AG09309 (cell line): Measurements from ENCODE around the gene KLHL21.

Experiments
- DNase-seq: peaks from one replicate; pipeline ENCODE4 v3.0.0-alpha.2; 2010; ENCODE audit warnings: low read depth
- H3K4me3 ChIP-seq: 2 replicates; pipeline ENCODE4 v1.5.1; 2011; ENCODE audit warnings: mild to moderate bottlenecking, low read depth, low read length, moderate library complexity; ENCODE audit not compliant: control insufficient read depth
- CTCF ChIP-seq: IDR thresholded peaks from 2 replicates; pipeline ENCODE4 v1.5.1; 2011; ENCODE audit warnings: mild to moderate bottlenecking, low read depth, low read length, inconsistent platforms; ENCODE audit not compliant: insufficient read depth, control insufficient read depth; ENCODE audit errors: missing control alignments

The KLHL21 gene

DNA sequence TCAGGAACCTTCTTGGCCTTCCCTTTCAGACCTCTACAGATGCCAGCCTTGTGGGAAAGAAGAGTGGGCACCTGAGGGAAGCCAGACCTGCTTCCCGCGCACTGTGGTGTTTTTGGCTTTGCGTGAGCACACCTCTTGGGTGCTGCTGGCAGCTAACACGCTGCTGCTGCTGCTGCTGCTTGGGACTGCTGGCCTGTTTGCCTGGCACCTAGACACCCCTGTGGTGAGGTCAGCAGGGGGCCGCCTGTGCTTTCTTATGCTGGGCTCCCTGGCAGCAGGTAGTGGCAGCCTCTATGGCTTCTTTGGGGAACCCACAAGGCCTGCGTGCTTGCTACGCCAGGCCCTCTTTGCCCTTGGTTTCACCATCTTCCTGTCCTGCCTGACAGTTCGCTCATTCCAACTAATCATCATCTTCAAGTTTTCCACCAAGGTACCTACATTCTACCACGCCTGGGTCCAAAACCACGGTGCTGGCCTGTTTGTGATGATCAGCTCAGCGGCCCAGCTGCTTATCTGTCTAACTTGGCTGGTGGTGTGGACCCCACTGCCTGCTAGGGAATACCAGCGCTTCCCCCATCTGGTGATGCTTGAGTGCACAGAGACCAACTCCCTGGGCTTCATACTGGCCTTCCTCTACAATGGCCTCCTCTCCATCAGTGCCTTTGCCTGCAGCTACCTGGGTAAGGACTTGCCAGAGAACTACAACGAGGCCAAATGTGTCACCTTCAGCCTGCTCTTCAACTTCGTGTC is 23.9 kb downstream of the KLHL21 start:
- no peak overlapping the region for H3K4me3 ChIP-seq
- no peak for TF ChIP-seq CTCF
- no peak for DNase-seq

DNA sequence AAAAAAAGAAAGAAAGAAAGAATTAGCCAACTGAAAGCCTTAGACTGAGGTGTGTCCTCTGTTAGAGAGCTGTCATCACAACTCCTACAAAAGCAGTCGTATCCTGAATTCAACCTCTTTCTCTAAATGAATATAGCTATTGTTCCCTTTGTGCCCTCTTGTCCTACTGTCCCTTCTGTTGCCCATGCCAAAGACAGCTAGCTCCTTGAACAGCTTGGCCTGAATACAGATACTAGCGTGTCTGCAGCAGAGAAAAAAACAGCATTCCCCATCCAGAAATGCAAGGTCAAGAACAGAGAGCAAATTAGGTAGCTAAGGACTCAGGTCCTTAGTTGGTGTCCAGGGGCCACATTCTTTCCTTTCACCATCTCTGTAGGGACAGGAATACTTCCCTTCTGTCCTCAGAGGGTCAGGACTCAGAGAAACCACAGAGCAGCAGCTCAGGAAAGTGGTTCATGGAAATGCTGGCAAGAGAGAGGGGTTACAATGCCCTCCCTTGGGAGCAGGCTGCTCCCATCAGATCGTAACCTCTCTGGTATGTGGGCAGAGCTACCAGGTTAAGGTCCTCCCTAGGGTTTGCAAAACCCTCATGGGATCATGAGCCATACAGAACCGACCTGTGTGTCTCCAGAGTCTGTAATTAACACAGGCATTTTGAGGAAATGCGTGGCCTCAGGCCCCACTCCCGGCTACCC is 24.7 kb downstream of the KLHL21 start:
- no peak for TF ChIP-seq CTCF
- no peak overlapping the region for H3K4me3 ChIP-seq
- DNase-seq, result no peak

DNA sequence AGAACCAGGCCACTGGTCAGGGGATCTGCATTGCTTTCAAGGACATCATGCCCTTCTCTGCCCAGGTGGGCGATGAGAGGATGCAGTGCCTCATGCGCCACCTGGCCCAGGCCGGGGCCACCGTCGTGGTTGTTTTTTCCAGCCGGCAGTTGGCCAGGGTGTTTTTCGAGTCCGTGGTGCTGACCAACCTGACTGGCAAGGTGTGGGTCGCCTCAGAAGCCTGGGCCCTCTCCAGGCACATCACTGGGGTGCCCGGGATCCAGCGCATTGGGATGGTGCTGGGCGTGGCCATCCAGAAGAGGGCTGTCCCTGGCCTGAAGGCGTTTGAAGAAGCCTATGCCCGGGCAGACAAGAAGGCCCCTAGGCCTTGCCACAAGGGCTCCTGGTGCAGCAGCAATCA is 27.9 kb downstream of the KLHL21 start:
- H3K4me3 ChIP-seq, result no peak overlapping the region
- no peak for DNase-seq
- no peak for TF ChIP-seq CTCF

DNA sequence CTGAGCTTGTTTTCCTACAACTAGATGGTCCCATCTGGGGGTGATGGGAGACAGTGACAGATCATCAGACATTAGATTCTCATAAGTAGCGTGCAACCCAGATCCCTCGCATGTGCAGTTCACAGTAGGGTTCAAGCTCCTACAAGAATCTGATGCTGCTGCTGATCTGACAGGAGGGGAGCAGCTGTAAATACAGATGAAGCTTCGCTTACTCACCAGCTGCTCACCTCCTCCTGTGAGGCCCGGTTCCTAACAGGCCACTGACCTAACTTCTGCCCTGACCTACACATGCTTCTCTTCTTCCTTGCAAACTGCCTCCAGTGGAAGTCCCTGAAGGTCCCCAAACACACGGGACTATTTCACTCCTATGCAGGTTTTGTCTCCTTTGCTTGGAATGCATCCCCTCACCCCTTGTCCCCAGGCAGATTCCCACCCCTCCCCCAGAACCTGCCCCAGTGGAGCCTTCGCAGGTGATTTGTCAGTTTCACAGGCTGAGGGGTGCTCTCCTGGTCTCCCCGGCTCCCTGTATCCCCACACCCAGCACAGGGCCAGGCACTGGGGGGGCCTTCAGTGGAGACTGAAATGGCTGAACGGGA is 28.5 kb downstream of the KLHL21 start:
- H3K4me3 ChIP-seq, result no peak overlapping the region
- no peak for TF ChIP-seq CTCF
- DNase-seq, result no peak

DNA sequence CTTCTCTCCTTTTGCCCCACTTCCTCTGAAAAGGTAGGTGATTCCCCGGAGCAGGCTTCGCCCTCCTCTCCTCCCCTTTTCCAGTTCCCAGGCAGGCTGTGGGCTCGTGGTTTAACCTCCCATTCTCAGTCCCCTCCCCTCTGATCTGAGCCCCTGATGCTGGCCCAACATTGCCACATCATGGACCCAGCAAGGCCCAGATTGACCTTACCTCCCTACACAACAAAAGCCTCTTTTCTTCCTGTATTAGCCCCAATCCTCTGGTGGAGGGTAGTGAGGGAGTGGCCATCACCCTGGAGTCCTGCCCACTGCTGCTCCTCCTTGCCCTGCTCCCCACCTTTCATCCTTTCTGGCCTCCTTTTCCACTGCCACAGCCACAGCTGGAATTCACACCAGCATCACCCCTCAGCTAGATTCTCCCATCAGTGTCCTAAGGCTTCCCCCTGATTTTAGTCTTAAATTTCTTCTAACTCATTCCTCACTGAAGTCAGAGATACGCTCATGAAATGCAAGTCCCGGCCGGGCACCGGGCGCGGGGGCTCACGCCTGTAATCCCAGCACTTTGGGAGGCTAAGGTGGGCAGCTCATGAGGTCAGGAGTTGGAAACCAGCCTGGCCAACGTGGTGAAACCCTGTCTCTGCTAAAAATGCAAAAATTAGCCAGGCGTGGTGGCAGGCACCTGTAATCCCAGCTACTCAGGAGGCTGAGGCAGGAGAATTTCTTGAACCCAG is 29.9 kb downstream of the KLHL21 start:
- no peak for DNase-seq
- TF ChIP-seq CTCF, result no peak
- H3K4me3 ChIP-seq, result no peak overlapping the region

DNA sequence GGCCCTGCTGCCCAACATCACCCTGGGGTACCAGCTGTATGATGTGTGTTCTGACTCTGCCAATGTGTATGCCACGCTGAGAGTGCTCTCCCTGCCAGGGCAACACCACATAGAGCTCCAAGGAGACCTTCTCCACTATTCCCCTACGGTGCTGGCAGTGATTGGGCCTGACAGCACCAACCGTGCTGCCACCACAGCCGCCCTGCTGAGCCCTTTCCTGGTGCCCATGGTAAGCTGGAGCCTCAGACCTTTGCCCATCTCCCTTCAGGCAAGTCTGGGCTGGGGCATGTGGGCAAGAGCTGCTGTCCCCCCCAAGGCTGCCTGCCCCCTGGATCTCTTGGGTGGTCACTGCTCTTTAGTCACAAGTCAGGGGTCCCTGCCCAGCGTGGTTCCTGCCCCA is 31.7 kb downstream of the KLHL21 start:
- no peak for DNase-seq
- no peak for TF ChIP-seq CTCF
- no peak overlapping the region for H3K4me3 ChIP-seq
